Stimulated activated CD4-positive, alpha-beta T cell treated with anti-CD3 and anti-CD28 coated beads, Interleukin-15, amount 100 ng/mL, for 24 hours (primary cell): ENCODE measurements around the gene AAMDC.
A peak's percentile ranks its signal among the peaks of the same experiment; 100 is the strongest.

Experiments
- DNase-seq: peaks from one replicate; pipeline ENCODE4 v3.0.0-alpha.2; 2020

Gene AAMDC

DNA sequence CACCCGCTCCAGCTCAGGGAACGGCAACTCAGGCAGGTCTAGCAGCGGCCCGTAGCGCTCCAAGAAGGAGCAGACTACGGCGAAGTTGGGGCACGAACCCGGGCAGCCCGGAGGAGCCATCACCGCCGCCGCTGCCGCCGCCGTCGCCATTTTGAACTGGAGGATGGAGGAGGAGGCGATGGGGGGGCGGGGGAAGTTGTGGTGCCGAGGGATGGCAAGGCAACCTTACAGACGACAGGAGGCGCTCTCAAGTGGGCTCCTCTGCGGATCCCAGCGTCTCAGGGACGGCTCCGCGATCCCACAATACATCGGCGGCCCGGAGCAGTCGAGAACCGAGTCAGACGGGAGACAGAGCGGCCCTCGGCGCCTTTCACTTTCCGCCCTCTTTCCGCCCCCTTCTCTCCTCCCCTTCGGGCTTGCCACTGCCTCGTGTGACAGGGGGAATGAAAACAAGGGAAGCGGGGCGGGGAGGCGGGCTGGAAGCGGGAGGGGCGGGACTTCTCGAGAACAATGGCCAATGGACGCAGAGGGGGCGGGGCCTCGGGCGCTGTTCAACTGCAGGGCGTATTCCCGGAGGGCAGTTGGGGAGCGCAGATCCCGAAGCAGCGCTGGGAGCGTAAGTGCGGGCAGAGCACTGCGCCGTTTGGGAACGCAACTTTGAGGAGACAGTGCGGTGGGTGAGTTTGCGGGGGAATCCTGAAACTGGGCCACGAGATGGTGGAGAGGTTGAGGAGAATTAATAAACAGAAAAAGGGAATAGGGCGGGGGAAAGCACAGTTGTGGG, at the start of gene AAMDC, which contains the start of gene RSF1:
Gene AAMDC (plus strand): TSS at position 580 of the 784 bp plus-strand sequence. CDS start 21,353 bp downstream, outside the sequence.
Gene RSF1 (minus strand): TSS at position 158 of the 784 bp plus-strand sequence. CDS start 8 bp downstream, at position 150.
- peak; percentile 99 for DNase-seq

DNA sequence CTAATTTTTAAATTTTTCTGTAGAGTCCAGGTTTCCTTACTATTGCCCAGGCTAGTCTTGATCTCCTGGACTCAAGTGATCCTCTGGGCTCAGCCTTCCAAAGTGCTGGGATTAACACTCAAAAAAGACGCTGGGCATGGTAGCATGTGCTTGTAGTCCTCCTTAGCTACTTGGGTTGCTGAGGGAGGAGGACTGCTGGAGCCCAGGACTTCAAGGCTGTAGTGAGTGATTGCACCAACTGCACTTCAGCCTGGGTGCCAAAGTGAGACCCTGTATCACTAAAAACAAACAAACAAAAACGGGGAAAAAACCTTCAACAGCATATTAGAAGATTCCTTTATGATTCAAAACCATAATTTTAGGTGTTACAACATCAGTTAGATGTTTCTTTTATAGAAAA, 45.0 kb upstream of the AAMDC start:
- no peak for DNase-seq

DNA sequence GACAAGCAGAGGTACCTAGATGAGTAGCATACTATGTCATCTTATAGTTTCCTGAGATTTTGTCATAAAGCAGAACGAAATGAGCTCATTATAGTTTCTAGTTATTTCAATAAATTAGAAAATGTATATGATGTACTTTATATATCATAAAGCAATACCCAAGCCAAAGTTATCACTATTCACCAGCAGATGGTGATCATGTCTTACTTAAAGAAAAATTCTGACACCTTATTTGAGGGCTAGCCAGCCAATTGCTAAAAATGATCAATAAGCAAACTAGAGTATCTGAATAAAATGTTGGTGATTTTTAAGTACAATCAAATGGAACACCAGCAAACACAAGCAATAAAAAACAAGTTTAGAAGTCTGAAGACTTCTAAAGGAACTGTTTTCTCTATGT, 44.5 kb upstream of the AAMDC start:
- DNase-seq: no peak

GRCh38 chr11:77778118-77778517, 42.8 kb upstream of the AAMDC start:
- no peak for DNase-seq

DNA sequence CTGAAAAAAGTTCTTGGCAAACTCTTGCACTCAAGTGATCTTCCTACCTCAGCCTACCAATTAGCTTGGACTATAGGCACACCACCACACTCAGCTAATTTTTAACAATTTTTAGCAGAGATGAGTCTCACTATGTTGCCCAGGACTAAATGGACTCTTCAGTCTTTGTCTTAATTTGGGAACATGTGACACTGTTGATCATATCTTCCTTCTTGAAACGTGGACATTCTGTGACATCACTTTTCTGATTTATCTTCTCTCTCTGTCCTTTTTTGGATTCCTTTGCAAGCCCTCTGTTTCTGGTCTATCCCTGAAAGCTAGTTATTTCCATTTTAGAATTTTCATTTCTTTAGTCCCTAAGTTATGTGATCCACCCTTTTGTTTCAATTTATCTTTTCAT, 42.4 kb upstream of the AAMDC start:
- DNase-seq: no peak

DNA sequence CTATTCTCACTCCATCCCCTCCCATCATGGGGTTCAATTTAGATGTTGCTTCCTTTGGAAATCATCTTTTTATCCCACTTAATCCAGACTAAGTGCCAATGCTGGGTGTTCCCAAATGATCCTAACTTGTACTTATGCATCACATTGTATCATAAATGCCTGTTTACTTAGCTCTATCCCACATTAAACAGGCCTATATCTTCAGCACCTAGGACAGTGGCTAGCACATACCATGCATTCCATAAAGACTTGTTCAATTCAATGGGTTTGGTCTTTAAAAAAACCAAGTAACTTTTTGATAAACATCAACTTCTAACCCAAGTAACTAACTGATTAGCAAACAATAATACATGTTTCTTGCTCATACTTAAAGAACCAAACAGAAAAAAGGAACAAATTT, 41.0 kb upstream of the AAMDC start:
- no peak for DNase-seq

DNA sequence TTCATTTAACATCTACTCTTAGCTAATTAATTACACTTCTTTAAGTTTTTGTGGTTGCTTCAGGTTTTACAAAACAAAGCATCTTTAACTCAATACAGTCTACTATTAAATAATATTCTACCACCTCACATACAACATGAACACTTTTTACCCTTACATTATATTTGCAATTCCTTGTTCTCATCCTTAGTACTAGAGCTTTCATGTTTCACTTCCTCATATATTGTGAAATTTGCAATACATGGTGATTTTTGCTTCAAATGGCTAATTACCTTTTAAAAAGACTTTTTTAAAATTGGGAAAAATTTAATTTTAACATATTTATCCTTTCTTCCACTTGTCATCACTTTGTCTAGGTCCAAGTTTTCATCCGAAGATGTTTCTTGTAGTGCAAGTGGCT, 37.9 kb upstream of the AAMDC start:
- no peak for DNase-seq

- no peak for DNase-seq
Observed at GRCh38 chr11:77784572-77784971, 36.4 kb upstream of the AAMDC start.

DNA sequence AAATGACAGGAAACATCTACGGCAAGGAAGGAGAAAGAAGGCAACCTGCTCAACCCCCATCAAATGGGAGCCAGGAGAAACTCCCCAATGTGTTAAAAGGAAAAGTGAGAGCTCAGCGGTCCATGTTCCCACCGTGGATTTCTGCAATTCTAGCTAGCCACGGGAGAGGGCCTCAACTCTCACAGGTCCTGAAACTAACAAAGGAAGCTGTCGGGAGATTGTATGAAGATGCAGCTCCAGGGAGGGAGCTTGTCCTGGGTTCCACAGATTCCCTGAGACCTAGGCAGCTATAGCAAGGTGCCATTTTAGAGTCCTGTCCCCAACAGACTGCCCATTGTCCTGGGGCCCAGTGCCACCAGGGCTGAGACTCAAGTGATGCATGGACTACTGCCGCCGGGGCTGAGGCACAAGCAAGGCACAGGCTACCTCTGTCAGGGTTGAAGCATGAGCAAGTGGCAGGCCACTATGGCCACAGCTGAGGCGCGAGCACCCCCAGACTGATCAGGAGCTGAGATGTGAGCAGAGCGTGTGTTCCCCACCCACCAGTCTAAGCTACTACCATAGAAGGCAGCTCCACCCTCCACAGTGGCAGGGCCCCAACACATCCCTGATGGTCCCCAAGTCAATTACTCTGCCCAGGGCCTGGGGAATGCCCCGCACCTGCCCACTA, 31.7 kb upstream of the AAMDC start:
- no peak for DNase-seq

GRCh38 chr11:77789731-77790476, 31.0 kb upstream of the AAMDC start:
- DNase-seq: no peak

DNA sequence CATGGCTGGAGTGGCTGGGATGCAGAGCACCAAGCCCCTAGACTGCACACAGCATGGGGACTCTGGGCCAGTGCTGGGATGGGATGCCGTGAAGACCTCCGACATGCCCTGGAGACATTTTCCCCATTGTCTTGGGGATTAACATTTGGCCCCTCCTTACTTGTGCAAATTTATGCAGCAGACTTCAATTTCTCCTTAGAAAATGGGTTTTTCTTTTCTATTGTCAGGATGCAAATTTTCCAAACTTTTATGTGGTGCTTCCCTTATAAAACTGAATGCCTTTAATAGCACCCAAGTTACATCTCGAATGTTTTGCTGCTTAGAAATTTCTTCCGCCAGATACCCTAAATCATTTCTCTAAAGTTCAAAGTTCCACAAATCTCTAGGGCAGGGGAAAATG, 29.6 kb upstream of the AAMDC start:
- no peak for DNase-seq

DNA sequence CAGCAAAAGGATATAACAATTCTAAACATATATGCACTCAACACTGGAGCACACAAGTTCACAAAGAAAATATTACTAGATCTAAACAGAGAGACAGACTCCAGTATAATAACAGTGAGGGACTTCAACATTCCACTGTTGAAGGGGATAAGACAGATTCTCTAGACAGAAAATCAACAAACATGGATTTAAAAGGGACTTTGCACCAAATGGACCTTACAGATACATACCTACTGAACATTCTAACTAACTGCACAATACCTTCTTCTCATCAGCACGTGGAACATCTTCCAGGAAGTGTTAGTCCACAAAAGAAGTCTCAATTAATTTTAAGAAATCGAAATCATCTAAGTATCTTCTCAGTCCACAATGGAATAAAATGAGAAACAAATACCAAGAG, 27.0 kb upstream of the AAMDC start:
- DNase-seq: no peak

DNA sequence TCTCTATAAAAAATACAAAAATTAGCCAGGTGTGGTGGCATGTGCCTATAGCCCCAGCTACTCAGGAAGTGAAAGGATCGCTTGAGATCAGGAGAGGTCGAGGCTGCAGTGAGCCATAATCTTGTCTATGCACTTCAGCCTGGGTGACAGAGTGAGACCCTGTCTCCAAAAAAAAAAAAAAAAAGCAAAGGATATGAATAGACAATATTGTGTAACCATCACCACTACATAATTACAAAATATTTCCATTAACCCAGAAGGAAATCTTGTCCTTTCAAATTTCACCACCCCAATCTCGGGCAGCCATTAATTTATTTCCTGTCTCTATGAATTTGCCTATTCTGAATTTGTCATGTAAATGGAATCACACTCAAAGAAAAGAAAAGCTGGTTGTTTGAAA, 21.6 kb upstream of the AAMDC start:
- no peak for DNase-seq

- DNase-seq: no peak
Observed at GRCh38 chr11:77800449-77800848, 20.5 kb upstream of the AAMDC start.

- no peak for DNase-seq
Observed at GRCh38 chr11:77801477-77801876, 19.5 kb upstream of the AAMDC start.

DNA sequence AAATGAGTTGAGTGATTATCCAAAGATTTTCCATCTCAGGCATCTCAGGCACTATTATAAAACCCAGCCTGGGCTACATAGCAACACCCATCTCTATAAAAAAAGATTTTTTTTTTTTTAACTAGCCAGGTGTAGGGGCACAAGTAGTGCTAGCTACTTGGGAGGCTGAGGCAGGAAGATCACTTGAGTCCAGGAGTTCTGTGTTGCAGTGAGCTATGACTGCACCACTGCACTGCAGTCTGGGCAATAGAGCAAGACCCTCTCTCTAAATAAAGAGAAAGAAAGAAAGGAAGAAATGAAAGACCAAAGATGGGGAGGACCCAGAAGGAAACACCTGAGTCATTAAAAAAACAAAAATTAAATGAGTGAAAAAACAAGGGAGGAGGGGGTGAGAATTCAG, 14.5 kb upstream of the AAMDC start:
- no peak for DNase-seq

DNA sequence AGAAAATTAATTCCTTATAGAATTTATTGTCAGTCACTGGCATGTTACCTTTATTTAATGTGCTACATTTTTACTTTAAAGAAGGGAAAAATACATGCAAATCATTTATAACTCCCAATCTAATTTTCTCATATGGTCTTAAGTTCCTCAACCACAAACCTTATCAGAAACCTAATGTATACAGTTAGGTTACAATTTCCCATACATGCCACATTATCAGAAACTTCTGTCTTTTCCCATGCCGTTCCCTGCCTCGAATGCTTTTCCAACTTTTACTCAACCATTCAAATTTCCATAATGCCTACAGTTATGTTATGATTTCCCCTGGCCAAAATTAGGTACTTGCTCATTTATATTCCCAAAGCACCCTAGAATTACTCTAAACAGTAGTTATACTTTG, 14.0 kb upstream of the AAMDC start:
- no peak for DNase-seq

- no peak for DNase-seq
Observed at GRCh38 chr11:77813256-77813655, 7.7 kb upstream of the AAMDC start.

DNA sequence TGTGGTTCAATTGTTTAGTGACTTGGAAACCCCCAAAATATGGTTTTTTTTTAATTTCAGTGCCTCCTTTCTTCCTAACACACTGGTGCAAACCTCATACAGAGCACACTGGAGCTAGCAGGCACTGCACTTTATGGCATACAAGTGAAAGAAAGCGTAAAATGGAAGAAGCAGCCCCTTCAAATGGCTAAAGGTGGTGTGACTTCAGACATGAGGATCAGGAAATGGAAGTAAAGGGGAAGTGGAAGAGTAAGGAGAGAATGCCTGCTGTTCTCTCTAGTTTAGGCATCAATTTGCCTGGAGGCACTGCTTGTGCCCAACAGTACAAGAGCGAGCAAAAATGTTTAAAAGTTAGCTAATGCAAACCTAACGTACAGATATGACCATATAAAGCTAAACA, 6.1 kb upstream of the AAMDC start:
- no peak for DNase-seq

DNA sequence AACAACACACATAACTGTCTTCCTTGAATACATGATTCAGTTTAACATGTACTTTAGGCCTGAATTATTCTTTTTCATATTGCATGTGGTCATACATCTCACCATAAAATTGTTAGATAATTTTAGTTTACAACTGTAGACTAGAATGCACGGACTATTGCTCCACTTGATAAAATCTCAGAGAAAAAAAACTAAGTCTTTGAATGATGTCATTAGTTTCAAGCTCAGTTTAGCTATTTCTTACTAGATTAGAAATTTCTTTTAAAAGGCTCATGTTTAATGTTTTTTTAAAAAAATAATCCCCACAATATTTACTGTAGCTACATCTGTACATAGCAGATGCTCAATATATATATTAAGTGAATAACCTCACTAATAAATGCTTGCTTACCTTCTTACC, 5.5 kb upstream of the AAMDC start:
- no peak for DNase-seq

DNA sequence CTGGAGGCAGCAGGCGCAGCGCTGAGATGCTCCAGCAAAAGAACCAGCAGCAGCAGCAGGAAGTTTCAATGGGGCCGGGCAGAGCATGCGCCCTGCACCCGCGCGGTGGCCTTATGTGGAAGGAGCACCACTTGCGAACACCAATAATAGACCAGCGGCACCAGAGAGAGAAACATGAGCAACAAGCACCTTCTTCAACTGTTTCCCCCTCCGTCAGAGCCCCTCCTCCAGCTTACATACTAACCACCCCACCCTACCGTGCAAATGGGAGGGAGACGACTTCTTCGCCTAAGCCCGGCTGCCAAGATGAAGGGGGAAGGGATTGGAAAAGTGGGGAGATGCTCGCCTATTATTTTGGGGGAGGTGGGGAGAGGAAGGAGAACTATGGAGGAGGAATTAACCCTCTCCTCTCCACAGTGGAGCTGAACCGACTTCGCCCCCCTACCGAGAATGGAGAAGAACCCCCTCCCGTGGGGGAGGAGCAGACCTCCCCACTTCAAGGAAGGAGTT, 1.5 kb upstream of the AAMDC start:
- peak; percentile 89 for DNase-seq

DNA sequence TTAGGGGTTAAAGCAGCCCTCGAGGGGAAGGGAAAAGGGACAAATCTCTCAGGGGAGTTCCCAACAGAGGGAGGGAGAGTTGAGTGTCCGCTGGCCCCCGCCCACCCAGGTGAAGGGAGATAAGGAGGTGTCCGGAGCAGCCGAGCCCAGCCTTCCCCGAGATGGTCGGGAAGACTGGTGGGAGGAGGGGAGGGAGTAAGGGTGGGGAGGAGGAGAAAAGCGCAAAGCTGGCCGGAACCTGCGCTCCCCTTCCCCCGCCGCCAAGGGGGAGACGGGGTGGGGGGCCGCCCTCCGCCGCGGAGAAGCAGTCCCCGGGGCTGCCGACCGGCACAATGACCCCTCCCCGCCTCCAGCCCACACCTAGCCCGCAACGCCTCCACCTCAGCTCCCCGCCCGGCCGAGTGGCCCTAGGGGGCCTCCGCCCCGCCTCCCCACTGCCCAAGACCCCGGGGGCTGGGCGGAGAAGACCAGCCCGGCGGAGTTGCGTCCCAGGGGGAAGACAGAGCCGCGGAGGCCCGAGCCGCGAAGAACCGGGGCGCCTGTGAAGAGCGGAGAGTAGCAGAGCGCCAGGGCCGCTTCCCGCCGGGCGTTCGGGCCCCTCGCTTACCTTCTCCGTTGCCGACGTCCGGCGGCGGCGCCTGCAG, 901 bp upstream of the AAMDC start:
- DNase-seq: peak; percentile 51

- peak; percentile 23 for DNase-seq
Observed at GRCh38 chr11:77821349-77821851, 456 bp downstream of the AAMDC start.
